Stimulated activated CD8-positive, alpha-beta memory T cell treated with anti-CD3 and anti-CD28 coated beads, Interleukin-7, amount 100 ng/mL, for 1 hour (primary cell): ENCODE results near the gene TTC16.

ENCODE experiments used
- DNase-seq, 2 donors: peaks; one replicate each; pipeline ENCODE4 v3.0.0-alpha.2; 2020; ENCODE audit warnings: low read depth in 2 of 2

Gene TTC16

GRCh38 chr9:127721391-127721821 is 5.5 kb downstream of the TTC16 start:
- no peak for DNase-seq

GRCh38 chr9:127722055-127722745 is 6.3 kb downstream of the TTC16 start:
- no peak for DNase-seq

- no peak for DNase-seq
Measured at GRCh38 chr9:127723013-127723412, 7.1 kb downstream of the TTC16 start.

GRCh38 chr9:127723444-127723843 is 7.6 kb downstream of the TTC16 start:
- no peak for DNase-seq

GRCh38 chr9:127724012-127724411 is 8.1 kb downstream of the TTC16 start:
- no peak for DNase-seq

- no peak for DNase-seq
Measured at GRCh38 chr9:127726871-127727270, 11.0 kb downstream of the TTC16 start.

GRCh38 chr9:127728808-127729207 is 12.9 kb downstream of the TTC16 start:
- DNase-seq, result no peak

- no peak for DNase-seq
Measured at GRCh38 chr9:127729522-127730256, 13.8 kb downstream of the TTC16 start.

- DNase-seq, result no peak
Measured at GRCh38 chr9:127730262-127730661, 14.4 kb downstream of the TTC16 start.

- no peak for DNase-seq
Measured at GRCh38 chr9:127730799-127731410, 15.0 kb downstream of the TTC16 start.

GRCh38 chr9:127731938-127732337 is 16.1 kb downstream of the TTC16 start:
- no peak for DNase-seq

GRCh38 chr9:127732444-127732843 is 16.6 kb downstream of the TTC16 start:
- DNase-seq, result no peak

GRCh38 chr9:127733614-127734013 is 17.7 kb downstream of the TTC16 start:
- no peak for DNase-seq

- no peak for DNase-seq
Measured at GRCh38 chr9:127734247-127734746, 18.4 kb downstream of the TTC16 start.

GRCh38 chr9:127734747-127735529 is 19.1 kb downstream of the TTC16 start, which contains the start of gene TOR2A:
Gene TOR2A, minus strand, starts transcription at chr9:127735294. Its CDS starts 24 bp downstream, at chr9:127735270.
- DNase-seq, result peak; percentile 97

- no peak for DNase-seq
Measured at GRCh38 chr9:127735530-127736185, 19.8 kb downstream of the TTC16 start.

GRCh38 chr9:127738666-127739065 is 22.8 kb downstream of the TTC16 start:
- DNase-seq, result no peak

- no peak for DNase-seq
Measured at GRCh38 chr9:127739614-127740330, 23.9 kb downstream of the TTC16 start.

GRCh38 chr9:127741831-127742434 is 26.1 kb downstream of the TTC16 start:
- DNase-seq, result no peak

GRCh38 chr9:127742435-127743088 is 26.7 kb downstream of the TTC16 start:
- no peak for DNase-seq
